ENCODE measurements around the gene COX15. TPM values are rescaled to one million over a fixed set of nuclear protein-coding genes. Genes with fewer than 3 reads are reported as not detected.

Gene COX15
- total RNA-seq, 4 donors from 2014 or later: 21.0 to 30.5 (median 24.1) TPM

DNA sequence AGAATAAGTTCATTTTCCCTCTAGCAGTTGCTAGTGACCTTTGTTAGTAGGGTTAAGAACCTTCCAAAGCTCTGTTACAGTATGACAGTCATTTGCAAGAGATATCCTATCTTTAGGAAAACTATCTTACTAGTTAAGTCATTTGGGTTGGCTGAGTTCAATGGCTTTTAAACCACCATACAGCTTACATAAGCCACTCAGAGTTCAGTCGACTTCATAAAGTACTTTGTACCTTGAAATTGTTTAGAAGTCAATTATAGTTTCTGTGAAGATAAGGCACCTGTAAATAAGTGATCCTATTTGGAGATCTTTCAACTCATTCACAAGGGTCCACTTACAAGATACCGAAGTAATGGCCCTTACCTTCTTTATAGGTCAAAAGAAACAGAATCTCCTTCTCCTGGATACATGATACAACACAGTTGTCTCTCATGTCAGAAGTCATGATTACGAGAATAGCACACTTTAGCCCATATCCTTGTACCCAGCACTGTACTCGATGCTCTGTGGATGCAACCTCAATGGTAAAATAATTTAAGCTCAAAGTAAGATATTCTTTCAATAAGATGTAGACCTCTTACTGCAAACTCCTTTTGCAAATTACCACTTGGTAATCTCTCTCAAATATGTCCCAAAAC, 38.6 kb upstream of the COX15 start:
- TF ChIP-seq, protein P1, sequence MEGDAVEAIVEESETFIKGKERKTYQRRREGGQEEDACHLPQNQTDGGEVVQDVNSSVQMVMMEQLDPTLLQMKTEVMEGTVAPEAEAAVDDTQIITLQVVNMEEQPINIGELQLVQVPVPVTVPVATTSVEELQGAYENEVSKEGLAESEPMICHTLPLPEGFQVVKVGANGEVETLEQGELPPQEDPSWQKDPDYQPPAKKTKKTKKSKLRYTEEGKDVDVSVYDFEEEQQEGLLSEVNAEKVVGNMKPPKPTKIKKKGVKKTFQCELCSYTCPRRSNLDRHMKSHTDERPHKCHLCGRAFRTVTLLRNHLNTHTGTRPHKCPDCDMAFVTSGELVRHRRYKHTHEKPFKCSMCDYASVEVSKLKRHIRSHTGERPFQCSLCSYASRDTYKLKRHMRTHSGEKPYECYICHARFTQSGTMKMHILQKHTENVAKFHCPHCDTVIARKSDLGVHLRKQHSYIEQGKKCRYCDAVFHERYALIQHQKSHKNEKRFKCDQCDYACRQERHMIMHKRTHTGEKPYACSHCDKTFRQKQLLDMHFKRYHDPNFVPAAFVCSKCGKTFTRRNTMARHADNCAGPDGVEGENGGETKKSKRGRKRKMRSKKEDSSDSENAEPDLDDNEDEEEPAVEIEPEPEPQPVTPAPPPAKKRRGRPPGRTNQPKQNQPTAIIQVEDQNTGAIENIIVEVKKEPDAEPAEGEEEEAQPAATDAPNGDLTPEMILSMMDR (IDR thresholded peaks at IDR 0.05): no peak
- TF ChIP-seq EP300 (IDR thresholded peaks at IDR 0.05): no peak
- no peak for TF ChIP-seq POLR2AphosphoS5 (IDR thresholded peaks at IDR 0.05)
- TF ChIP-seq POLR2A (IDR thresholded peaks at IDR 0.05; ENCODE audit: low read depth): no peak
- Histone ChIP-seq H3K27me3 (no peaks in the 10 kb centered on the region), H3K9me3 (no peaks in the 10 kb centered on the region), H3K4me3 (no peak overlapping the region), H3K36me3 (no peaks in the 10 kb centered on the region), H3K27ac (replicated peaks in 1 of 4) (no peak overlapping the region), H3K4me1 (no peaks in the 10 kb centered on the region)
- intact Hi-C loops (cut with DNase I): no loop called here
- 91% methylated on average over 4 of the region's 4 CpGs for WGBS
- no peak for DNase-seq (ENCODE audit: extremely low spot score)

DNA sequence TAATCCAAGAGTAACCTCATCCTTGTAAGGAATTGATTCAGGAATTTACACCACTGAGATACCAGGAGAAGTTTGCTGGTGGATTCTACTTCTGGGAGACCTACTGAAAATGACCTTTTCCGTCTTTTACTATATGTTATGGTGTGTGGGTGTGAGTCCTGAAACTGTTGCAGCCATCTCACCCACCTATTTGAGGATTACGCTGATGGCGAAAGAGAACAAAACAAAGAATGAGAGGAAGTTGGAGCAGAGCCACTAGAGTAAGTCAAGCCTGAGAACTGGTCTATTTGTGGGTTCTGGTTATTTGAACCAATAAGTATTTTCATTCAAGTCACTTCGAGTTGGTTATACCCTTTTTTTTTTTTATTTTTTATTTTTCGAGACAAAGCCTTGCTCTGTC, 37.8 kb upstream of the COX15 start:
- Histone ChIP-seq H3K4me3 (no peak overlapping the region), H3K4me1 (no peaks in the 10 kb centered on the region), H3K36me3 (no peaks in the 10 kb centered on the region), H3K27ac (replicated peaks in 1 of 4) (no peak overlapping the region), H3K9me3 (no peaks in the 10 kb centered on the region), H3K27me3 (no peaks in the 10 kb centered on the region)
- DNase-seq (ENCODE audit: extremely low spot score): no peak
- TF ChIP-seq, protein P1 (IDR thresholded peaks at IDR 0.05): no peak
- TF ChIP-seq POLR2A (IDR thresholded peaks at IDR 0.05; ENCODE audit: low read depth) (no peak), POLR2AphosphoS5 (IDR thresholded peaks at IDR 0.05) (no peak), EP300 (IDR thresholded peaks at IDR 0.05) (no peak)
- 83% methylated on average over 5 of the region's 5 CpGs for WGBS
- intact Hi-C loops (cut with DNase I): no loop called here

DNA sequence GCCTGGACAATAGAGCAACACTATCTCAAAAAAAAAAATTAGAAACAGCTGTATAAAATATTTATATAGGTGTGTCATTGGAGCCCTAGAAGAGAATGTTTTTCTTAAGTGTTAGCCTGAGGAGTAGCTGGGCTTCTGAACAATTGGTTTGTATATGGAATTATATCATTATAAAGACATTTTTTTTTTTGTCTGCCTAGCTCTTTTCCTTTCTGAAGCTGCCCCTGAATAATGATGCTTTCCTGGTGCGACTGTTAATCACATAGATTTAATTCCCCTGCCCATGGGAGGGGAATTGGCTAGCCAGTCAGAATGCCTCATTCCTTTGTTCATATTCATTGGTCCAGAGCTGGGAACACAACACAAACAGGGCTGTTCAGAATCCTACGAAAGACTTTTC, 36.6 kb upstream of the COX15 start:
- Histone ChIP-seq H3K27me3 (no peaks in the 10 kb centered on the region), H3K36me3 (no peaks in the 10 kb centered on the region), H3K9me3 (no peaks in the 10 kb centered on the region), H3K4me1 (no peaks in the 10 kb centered on the region), H3K27ac (replicated peaks in 1 of 4) (no peak overlapping the region), H3K4me3 (no peak overlapping the region)
- TF ChIP-seq, protein P1 (IDR thresholded peaks at IDR 0.05): no peak
- no peak for TF ChIP-seq EP300 (IDR thresholded peaks at IDR 0.05)
- no peak for TF ChIP-seq POLR2A (IDR thresholded peaks at IDR 0.05; ENCODE audit: low read depth)
- TF ChIP-seq POLR2AphosphoS5 (IDR thresholded peaks at IDR 0.05): no peak
- intact Hi-C loops (cut with DNase I): no loop called here
- 59% methylated on average over 2 of the region's 2 CpGs for whole genome bisulfite sequencing
- no peak for DNase-seq (ENCODE audit: extremely low spot score)

DNA sequence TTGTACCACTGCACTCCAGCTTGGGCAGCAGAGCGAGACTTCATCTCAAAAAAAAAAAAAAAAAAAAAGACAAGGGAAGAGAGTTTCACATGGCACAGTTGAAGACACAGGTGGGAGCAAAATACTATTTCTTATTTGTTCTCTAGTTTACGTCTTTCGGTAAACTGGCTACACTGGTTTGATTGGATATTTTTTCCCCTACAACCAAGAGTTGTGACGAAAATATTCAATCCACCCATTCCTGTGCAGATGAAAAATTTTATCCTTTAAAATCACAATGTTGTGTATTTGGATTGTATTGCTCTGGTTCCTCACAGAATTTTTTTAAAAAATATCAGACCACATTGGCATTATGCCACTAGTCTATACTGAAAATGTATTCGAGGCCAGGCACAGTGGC, 36.0 kb upstream of the COX15 start:
- H3K9me3 ChIP-seq: no peaks in the 10 kb centered on the region
- TF ChIP-seq POLR2A (IDR thresholded peaks at IDR 0.05; ENCODE audit: low read depth) (no peak), POLR2AphosphoS5 (IDR thresholded peaks at IDR 0.05) (no peak), EP300 (IDR thresholded peaks at IDR 0.05) (no peak)
- TF ChIP-seq, protein P1 (IDR thresholded peaks at IDR 0.05): no peak
- H3K36me3 ChIP-seq: no peaks in the 10 kb centered on the region
- intact Hi-C loops (cut with DNase I): no loop called here
- 73% methylated on average over 5 of the region's 5 CpGs for WGBS
- no peak overlapping the region for H3K27ac ChIP-seq (replicated peaks in 1 of 4)
- H3K27me3 ChIP-seq: no peaks in the 10 kb centered on the region
- no peaks in the 10 kb centered on the region for H3K4me1 ChIP-seq
- H3K4me3 ChIP-seq: no peak overlapping the region
- no peak for DNase-seq (ENCODE audit: extremely low spot score)

DNA sequence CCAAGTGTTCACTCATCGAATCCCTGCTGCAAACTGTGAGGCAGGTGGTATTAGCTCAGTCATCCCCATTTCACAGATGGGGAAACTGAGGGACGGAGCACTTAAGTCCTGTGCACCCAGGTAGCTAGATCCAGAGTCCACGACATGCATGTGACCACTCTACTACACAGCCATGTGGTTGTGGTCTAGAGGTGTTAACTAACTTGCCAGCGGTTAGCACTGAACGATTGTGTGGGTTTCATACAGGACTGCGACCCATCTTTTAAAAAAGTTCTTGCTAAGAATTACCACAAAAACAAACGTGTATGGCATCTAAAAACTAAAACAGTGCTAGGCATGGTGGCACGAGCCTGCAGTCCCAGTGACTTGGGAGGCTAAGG, 34.4 kb upstream of the COX15 start:
- 76% methylated on average over 8 of the region's 8 CpGs for WGBS
- intact Hi-C loops (cut with DNase I): no loop called here
- no peak for TF ChIP-seq POLR2A (IDR thresholded peaks at IDR 0.05; ENCODE audit: low read depth)
- no peak for TF ChIP-seq POLR2AphosphoS5 (IDR thresholded peaks at IDR 0.05)

More for the DNA sequence above, 34.4 kb upstream of the COX15 start:
- H3K27me3 ChIP-seq: no peaks in the 10 kb centered on the region
- DNase-seq (ENCODE audit: extremely low spot score): no peak
- no peak overlapping the region for H3K27ac ChIP-seq (replicated peaks in 1 of 4)
- no peaks in the 10 kb centered on the region for H3K9me3 ChIP-seq
- peaks cover 0 to 4% (median 0%) of the 10 kb centered on the region in 4 donors for H3K36me3 ChIP-seq
- no peak overlapping the region for H3K4me3 ChIP-seq
- H3K4me1 ChIP-seq: no peaks in the 10 kb centered on the region
